K562 (cell line): ENCODE measurements around the gene B3GNT9. TPM values are rescaled to one million over a fixed set of nuclear protein-coding genes. Genes with fewer than 3 reads are reported as not detected.
A peak's percentile ranks its signal among the peaks of the same experiment; 100 is the strongest.

Experiments
- ATAC-seq: fragments of 200-7000 bp; cut with Tn5 transposase; 3 replicates; pipeline ENCODE4 v1.9.1; 2020; ENCODE audit warnings: moderate library complexity
- BruUV-seq: library from RNA; stranded (reverse); fragments of 400-500 nt; replicated peaks from 2 replicates; lab custom pipeline; 2021; lab: Mats Ljungman, UMichigan
- CTCF ChIA-PET: fragments of 300-600 bp; formaldehyde crosslinking; extraction: SDS; loops from one replicate; lab custom pipeline; 2021; ENCODE audit warnings: low intra/inter-chr PET ratio; lab: Yijun Ruan, JAX
- POLR2A ChIA-PET: fragments of 300-600, 350-650 bp; sonication (Branson Sonifier 250); formaldehyde crosslinking; extraction: SDS; loops from one replicate; lab custom pipeline; 2021; ENCODE audit warnings: antibody characterized with exemption, inconsistent platforms; lab: Yijun Ruan, JAX
- DNase-seq, 4 experiments: peaks; one replicate each; pipeline versions ENCODE4 v3.0.0 to v3.0.0-alpha.2; 2011 to 2018; ENCODE audit warnings: low spot score in 3 of 4, mixed read lengths in 3 of 4; ENCODE audit errors: extremely low read depth in 1 of 4
- FAIRE-seq: peaks from 2 replicates; lab custom pipeline; 2011; peaks lifted over from hg19 to GRCh38; lab: Jason Lieb, UNC
- H2AFZ ChIP-seq: 2 replicates; pipeline ENCODE4 v1.6.0; 2011; ENCODE audit warnings: low read depth, low read length, control low read depth, inconsistent platforms
- H3K27ac ChIP-seq: fragments of 200-600 bp; 3 replicates; pipeline ENCODE4 v1.8.0; 2011; ENCODE audit warnings: low read depth, mild to moderate bottlenecking, control low read depth, inconsistent platforms, low read length, moderate library complexity, mixed read lengths; ENCODE audit errors: extremely low read depth
- H3K27me3 ChIP-seq, 2 experiments: fragments of 300-600 bp in 1 of 2; 2 replicates in 1 of 2; 3 replicates in 1 of 2; pipeline versions ENCODE4 v1.6.0 to v1.8.0; 2011; ENCODE audit warnings: inconsistent platforms in 2 of 2, low read length in 2 of 2, mild to moderate bottlenecking in 1 of 2, mixed read lengths in 1 of 2, moderate library complexity in 1 of 2; ENCODE audit not compliant: control insufficient read depth in 2 of 2, insufficient read depth in 2 of 2
- H3K36me3 ChIP-seq: fragments of 300-600 bp; 3 replicates; pipeline ENCODE4 v1.8.0; 2011; ENCODE audit warnings: mild to moderate bottlenecking, low read length, inconsistent platforms; ENCODE audit not compliant: control insufficient read depth, insufficient read depth
- H3K4me1 ChIP-seq, 2 experiments: fragments of 200-600 bp in 1 of 2; replicated peaks in 1 of 2; 2 replicates in 1 of 2; 3 replicates in 1 of 2; pipeline versions ENCODE4 v1.5.1 to v1.8.0; 2011; ENCODE audit warnings: inconsistent platforms in 2 of 2, low read length in 2 of 2, mild to moderate bottlenecking in 1 of 2, mixed read lengths in 1 of 2, moderate library complexity in 1 of 2; ENCODE audit not compliant: control insufficient read depth in 2 of 2, insufficient read depth in 2 of 2
- H3K4me2 ChIP-seq: 2 replicates; pipeline ENCODE4 v1.6.1; 2011; ENCODE audit warnings: low read length, control low read depth, inconsistent platforms, mixed read lengths; ENCODE audit not compliant: insufficient read depth
- H3K4me3 ChIP-seq: fragments of 200-600 bp; sonication (generic), shearing (Covaris generic); 2 replicates; pipeline ENCODE4 v1.5.1; 2016; ENCODE audit warnings: control low read depth, inconsistent platforms
- H3K79me2 ChIP-seq: fragments of 200-600 bp; 3 replicates; pipeline ENCODE4 v1.8.0; 2011; ENCODE audit warnings: low read length, inconsistent platforms; ENCODE audit not compliant: control insufficient read depth, insufficient read depth
- H3K9ac ChIP-seq, 2 experiments: 2 replicates each; pipeline versions ENCODE4 v1.6.0 to v1.6.1; 2011; ENCODE audit warnings: low read depth in 2 of 2, low read length in 2 of 2, control low read depth in 1 of 2, inconsistent platforms in 1 of 2, mild to moderate bottlenecking in 1 of 2, mixed read lengths in 1 of 2; ENCODE audit not compliant: insufficient read depth in 1 of 2
- H3K9me1 ChIP-seq: one replicate; pipeline ENCODE4 v1.6.0; 2011; ENCODE audit warnings: inconsistent platforms, mild to moderate bottlenecking, low read length, moderate library complexity; ENCODE audit not compliant: control insufficient read depth, insufficient read depth
- H3K9me3 ChIP-seq: replicated peaks from 2 replicates; pipeline ENCODE4 v1.5.1; 2011; ENCODE audit warnings: low read depth, low read length, inconsistent platforms; ENCODE audit not compliant: control insufficient read depth, insufficient read depth
- H4K20me1 ChIP-seq: replicated peaks from 2 replicates; pipeline ENCODE4 v1.6.1; 2011; ENCODE audit warnings: low read length, inconsistent platforms, mixed read lengths; ENCODE audit not compliant: control insufficient read depth, insufficient read depth
- POLR2G ChIP-seq: fragments of 200-400 bp; formaldehyde crosslinking; IDR thresholded peaks from 2 replicates; pipeline ENCODE4 v1.6.1; 2017; ENCODE audit warnings: low read depth, mild to moderate bottlenecking, antibody characterized with exemption, low read length, moderate library complexity
- RFX5 ChIP-seq: IDR thresholded peaks from 2 replicates; pipeline ENCODE4 v1.6.1; 2011; ENCODE audit warnings: low read depth, mild to moderate bottlenecking, improper control_type of control experiment, low read length
- RFX7 ChIP-seq: fragments of 250-450 bp; sonication (Bioruptor Pico); IDR thresholded peaks from 2 replicates; pipeline ENCODE4 v1.5.1; 2021; ENCODE audit warnings: mild to moderate bottlenecking
- SRSF7 ChIP-seq: fragments of 200-400 bp; formaldehyde crosslinking; optimal IDR thresholded peaks from 2 replicates; pipeline ENCODE3; 2017; ENCODE audit warnings: mild to moderate bottlenecking, low read depth, low read length
- TAF15 ChIP-seq: fragments of 200-400 bp; formaldehyde crosslinking; IDR thresholded peaks from 2 replicates; pipeline ENCODE4 v1.6.1; 2017; ENCODE audit warnings: mild to moderate bottlenecking, low read depth, low read length, moderate library complexity
- ZNF586 ChIP-seq: fragments of 450-650 bp; formaldehyde crosslinking; conservative IDR thresholded peaks from 2 replicates; pipeline ENCODE4 v1.4.0; 2020; ENCODE audit warnings: mild to moderate bottlenecking, moderate library complexity
- ZNF740 ChIP-seq, 3 experiments: fragments of 200-800 bp in 1 of 3; sonication (Bioruptor generic) in 1 of 3; sonication (generic) in 1 of 3; formaldehyde crosslinking in 1 of 3; IDR thresholded peaks; 2 replicates each; pipeline versions ENCODE4 v1.6.1 to v1.8.0; 2016 to 2022; ENCODE audit warnings: mild to moderate bottlenecking in 2 of 3, missing compliant biosample characterization in 2 of 3, missing genetic modification characterization in 2 of 3, missing genetic modification reagents in 1 of 3
- WGBS: fragments of 100-300 bp; shearing (Covaris generic); methylation state at CpG from one replicate; pipeline ENCODE4 v1.1.6; 2016; ENCODE audit warnings: low coverage, mixed read lengths; ENCODE audit not compliant: insufficient coverage; ENCODE audit errors: missing lambda C conversion rate; 5-methylcytosine and 5-hydroxymethylcytosine counted together
- in situ Hi-C: fragments of 300-500 bp; cut with MboI; formaldehyde crosslinking; loops from 4 replicates; pipeline ENCODE4 v1.15.0; 2018; ENCODE audit warnings: inconsistent platforms, mixed read lengths
- intact Hi-C: fragments of 100-400 bp; cut with micrococcal nuclease; formaldehyde crosslinking; loops from 2 replicates; pipeline ENCODE4 v1.14.2; 2022
- polyA plus RNA-seq, 8 experiments: library from polyadenylated mRNA; depleted of rRNA in 4 of 8; stranded (reverse) in 5 of 8; unstranded in 3 of 8; fragments of >200 nt; fragmentation: Nextera tagmentation in 2 of 8; fragmentation: Illumina TruSeq in 1 of 8; extraction: Ambion mirVana in 2 of 8; extraction: Trizol in 1 of 8; gene quantifications; 2 replicates each; pipeline versions ENCODE4 v1.2.1 to v1.2.3, GENCODE V29; 2011 to 2014; ENCODE audit warnings: inconsistent platforms in 1 of 8, missing spikeins in 1 of 8
- total RNA-seq, 7 experiments: library from RNA; depleted of rRNA in 6 of 7; stranded (reverse); fragments of >200 nt in 6 of 7; fragmentation: Illumina TruSeq in 2 of 7; extraction: Trizol in 2 of 7; gene quantifications; 2 replicates each; pipeline versions ENCODE4 v1.2.1 to v1.2.3, GENCODE V29; 2011 to 2021; ENCODE audit warnings: low replicate concordance in 1 of 7

The B3GNT9 gene
- total and polyA plus RNA-seq, 9 of the 15 experiments (the other 6 are each of a cell fraction or from before 2014, with no cell fraction given), result 0.01 to 1.8 (median 1.1) TPM; not detected in 1

GRCh38 chr16:67163164-67163998 lies 12.6 kb upstream of the B3GNT9 start (continued):
- TF ChIP-seq ZNF740 (CRISPR knock-in tag; IDR thresholded peaks at IDR 0.05), result 0 out of 2 replicates have a peak, but pooled peaks have one; percentile 20
- no peak for TF ChIP-seq ZNF740 (tag; IDR thresholded peaks at IDR 0.05)
- no peak for TF ChIP-seq RFX7 (CRISPR knock-in tag)
- peak; percentile 25 for TF ChIP-seq SRSF7
- no peak for TF ChIP-seq TAF15

DNA sequence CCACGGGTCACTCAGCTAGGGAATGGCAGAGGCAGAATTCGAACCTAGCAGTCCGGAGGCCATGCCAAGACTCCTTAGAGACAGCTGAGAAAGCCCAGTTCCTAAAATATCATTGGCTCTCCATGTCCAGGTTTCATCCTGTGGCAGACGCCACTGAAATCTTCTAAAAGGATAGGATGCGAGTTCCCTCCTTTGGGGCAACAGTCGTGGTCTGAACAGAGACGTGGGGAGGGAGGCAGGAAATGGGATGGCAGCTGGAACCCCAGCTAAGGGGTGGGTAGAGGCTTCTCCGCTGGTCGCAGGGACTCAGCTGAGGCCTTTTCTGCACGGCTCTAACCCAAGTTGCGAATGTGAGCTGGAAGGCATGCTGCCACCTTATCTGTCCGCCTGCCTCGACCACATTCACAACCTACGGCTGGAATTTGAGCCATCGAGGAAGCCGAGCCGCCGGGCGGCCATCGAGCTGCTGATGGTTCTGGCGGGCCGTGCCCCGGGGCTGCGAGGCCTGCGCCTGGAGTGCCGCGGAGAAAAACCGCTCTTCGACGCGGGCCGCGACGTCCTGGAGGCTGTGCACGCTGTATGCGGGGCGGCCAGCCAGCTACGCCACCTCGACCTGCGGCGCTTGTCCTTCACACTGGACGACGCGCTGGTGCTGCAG lies 11.8 kb upstream of the B3GNT9 start:
- CTCF ChIA-PET, result no interaction called here
- H3K4me3 ChIP-seq, result no peak overlapping the region

More for the DNA sequence above, 11.8 kb upstream of the B3GNT9 start:
- Histone ChIP-seq H3K9ac (no peak overlapping the region), H3K36me3 (peaks cover 13% of the 10 kb centered on the region; the same call in 2 of the 3 replicates), H3K4me1 (peaks cover 28 to 84% of the 10 kb centered on the region in 2 experiments), H3K79me2 (peaks cover 28% of the 10 kb centered on the region), H4K20me1 (0 out of 2 replicates have a peak, but pooled peaks cover 4% of the 10 kb centered on the region), H2AFZ (no peak overlapping the region), H3K27ac (no peak overlapping the region), H3K9me1 (no peaks in the 10 kb centered on the region), H3K9me3 (no peaks in the 10 kb centered on the region), H3K27me3 (no peaks in the 10 kb centered on the region), H3K4me2 (no peak overlapping the region)
- 95% methylated on average over 38 of the region's 44 CpGs for WGBS
- in situ Hi-C loops (loop anchor here (25.0 kb wide), 1 partner anchor 200 kb away; the partner anchor contains the start of gene CES3), intact Hi-C loops (no loop called here)
- TF ChIP-seq RFX5, result peak; percentile 89
- no peak for TF ChIP-seq ZNF586 (CRISPR knock-in tag)
- TF ChIP-seq POLR2G, result no peak
- POLR2A ChIA-PET, result interaction anchor here (0.6 to 1.3 kb wide), 3 partner anchors 24 to 74 kb away, joined by 3 to 4 read pairs (median 3); no protein-coding TSS in a partner anchor
- FAIRE-seq (no peak), DNase-seq (no peak), ATAC-seq (no peak)
- BruUV-seq, result no TSS peak
